NT2/D1 (cell line): ENCODE data around the gene HOXD3.

Experiments used
- SUZ12 ChIP-seq: IDR thresholded peaks from 2 replicates; pipeline ENCODE4 v1.6.1; 2011; ENCODE audit not compliant: insufficient read length, insufficient read depth; ENCODE audit errors: extremely low read depth
- YY1 ChIP-seq: IDR thresholded peaks from 2 replicates; pipeline ENCODE4 v1.6.1; 2011; ENCODE audit not compliant: insufficient read length, insufficient read depth

- TF ChIP-seq SUZ12 (no peak), YY1 (no peak)
Observed at GRCh38 chr2:176125772-176126054, 31.4 kb upstream of the HOXD3 start.
